ENCODE data around the gene MT4. TPM values are rescaled to one million over a fixed set of nuclear protein-coding genes. Genes with fewer than 3 reads are reported as not detected.
A peak's percentile ranks its signal among the peaks of the same experiment; 100 is the strongest.

MT4 gene
- polyA plus RNA-seq, 1 donor = not detected

GRCh38 chr16:56601325-56601724 lies 36.5 kb downstream of the MT4 start:
- DNase-seq = no peak
- Histone ChIP-seq H3K27ac (ENCODE audit: low read length) (no peak overlapping the region), H3K27me3 (ENCODE audit: control insufficient read depth, insufficient read depth, low read length) (peaks cover 12% of the 10 kb centered on the region), H3K36me3 (ENCODE audit: control insufficient read depth, insufficient read depth, low read length) (no peaks in the 10 kb centered on the region), H3K9me3 (ENCODE audit: control insufficient read depth, low read depth, low read length) (no peaks in the 10 kb centered on the region), H3K4me3 (ENCODE audit: low read length) (no peak overlapping the region), H3K4me1 (ENCODE audit: control insufficient read depth, insufficient read depth, low read length) (no peaks in the 10 kb centered on the region)
- WGBS (ENCODE audit: insufficient coverage, low lambda C conversion rate) = no CpG with 5 or more reads among the region's 9 CpGs

GRCh38 chr16:56603589-56603988 lies 38.7 kb downstream of the MT4 start:
- H3K27ac ChIP-seq (ENCODE audit: low read length) = no peak overlapping the region
- H3K4me3 ChIP-seq (ENCODE audit: low read length) = no peak overlapping the region
- peaks cover 14% of the 10 kb centered on the region for H3K4me1 ChIP-seq (ENCODE audit: control insufficient read depth, insufficient read depth, low read length)
- WGBS (ENCODE audit: insufficient coverage, low lambda C conversion rate) = no CpG with 5 or more reads among the region's 4 CpGs
- peak; percentile 52 to 62 for DNase-seq
- no peaks in the 10 kb centered on the region for H3K36me3 ChIP-seq (ENCODE audit: control insufficient read depth, insufficient read depth, low read length)
- no peaks in the 10 kb centered on the region for H3K9me3 ChIP-seq (ENCODE audit: control insufficient read depth, low read depth, low read length)
- peaks cover 12% of the 10 kb centered on the region for H3K27me3 ChIP-seq (ENCODE audit: control insufficient read depth, insufficient read depth, low read length)

- DNase-seq = no peak
- WGBS (ENCODE audit: insufficient coverage, low lambda C conversion rate) = no CpG with 5 or more reads among the region's 4 CpGs
- H3K27ac ChIP-seq (ENCODE audit: low read length) = no peak overlapping the region
Observed at GRCh38 chr16:56604966-56605365, 40.1 kb downstream of the MT4 start.

DNA sequence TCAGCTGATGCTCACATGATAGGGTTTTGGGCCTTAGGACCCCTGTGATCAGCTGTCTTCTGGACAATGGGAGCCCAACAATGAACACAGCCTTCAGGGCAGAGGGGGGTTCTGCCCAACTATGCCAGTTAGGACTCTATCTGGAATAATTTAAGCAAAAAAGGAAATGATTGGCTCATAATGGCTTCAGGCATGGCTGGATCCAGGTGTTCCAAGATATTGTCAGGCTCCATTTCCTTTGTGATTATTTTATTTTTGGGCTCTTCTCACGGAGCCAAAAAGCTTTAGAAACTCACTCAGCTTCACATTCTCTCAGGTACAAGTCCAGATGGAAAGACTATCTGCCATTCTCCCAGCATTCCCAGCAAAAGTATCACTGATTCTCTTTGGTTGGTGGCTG lies 40.6 kb downstream of the MT4 start:
- H3K4me3 ChIP-seq (ENCODE audit: low read length) = no peak overlapping the region
- no peaks in the 10 kb centered on the region for H3K36me3 ChIP-seq (ENCODE audit: control insufficient read depth, insufficient read depth, low read length)
- H3K9me3 ChIP-seq (ENCODE audit: control insufficient read depth, low read depth, low read length) = no peaks in the 10 kb centered on the region
- 100% methylated on average over 1 of the region's 1 CpG for WGBS (ENCODE audit: insufficient coverage, low lambda C conversion rate)
- no peak overlapping the region for H3K27ac ChIP-seq (ENCODE audit: low read length)
- H3K4me1 ChIP-seq (ENCODE audit: control insufficient read depth, insufficient read depth, low read length) = peaks cover 28% of the 10 kb centered on the region
- peaks cover 11% of the 10 kb centered on the region for H3K27me3 ChIP-seq (ENCODE audit: control insufficient read depth, insufficient read depth, low read length)
- DNase-seq = no peak

More at GRCh38 chr16:56604966-56605365, 40.1 kb downstream of the MT4 start:
- Histone ChIP-seq H3K4me3 (ENCODE audit: low read length) (no peak overlapping the region), H3K9me3 (ENCODE audit: control insufficient read depth, low read depth, low read length) (no peaks in the 10 kb centered on the region), H3K4me1 (ENCODE audit: control insufficient read depth, insufficient read depth, low read length) (peaks cover 23% of the 10 kb centered on the region), H3K36me3 (ENCODE audit: control insufficient read depth, insufficient read depth, low read length) (no peaks in the 10 kb centered on the region), H3K27me3 (ENCODE audit: control insufficient read depth, insufficient read depth, low read length) (peaks cover 12% of the 10 kb centered on the region)

GRCh38 chr16:56606071-56606475 lies 41.2 kb downstream of the MT4 start:
- no peak overlapping the region for H3K4me3 ChIP-seq (ENCODE audit: low read length)
- no CpG with 5 or more reads among the region's 3 CpGs for WGBS (ENCODE audit: insufficient coverage, low lambda C conversion rate)
- peaks cover 8% of the 10 kb centered on the region for H3K27me3 ChIP-seq (ENCODE audit: control insufficient read depth, insufficient read depth, low read length)
- peak overlapping the region; percentile 80 for H3K27ac ChIP-seq (ENCODE audit: low read length)
- H3K4me1 ChIP-seq (ENCODE audit: control insufficient read depth, insufficient read depth, low read length) = peaks cover 28% of the 10 kb centered on the region
- no peak for DNase-seq
- H3K9me3 ChIP-seq (ENCODE audit: control insufficient read depth, low read depth, low read length) = no peaks in the 10 kb centered on the region
- H3K36me3 ChIP-seq (ENCODE audit: control insufficient read depth, insufficient read depth, low read length) = no peaks in the 10 kb centered on the region

DNA sequence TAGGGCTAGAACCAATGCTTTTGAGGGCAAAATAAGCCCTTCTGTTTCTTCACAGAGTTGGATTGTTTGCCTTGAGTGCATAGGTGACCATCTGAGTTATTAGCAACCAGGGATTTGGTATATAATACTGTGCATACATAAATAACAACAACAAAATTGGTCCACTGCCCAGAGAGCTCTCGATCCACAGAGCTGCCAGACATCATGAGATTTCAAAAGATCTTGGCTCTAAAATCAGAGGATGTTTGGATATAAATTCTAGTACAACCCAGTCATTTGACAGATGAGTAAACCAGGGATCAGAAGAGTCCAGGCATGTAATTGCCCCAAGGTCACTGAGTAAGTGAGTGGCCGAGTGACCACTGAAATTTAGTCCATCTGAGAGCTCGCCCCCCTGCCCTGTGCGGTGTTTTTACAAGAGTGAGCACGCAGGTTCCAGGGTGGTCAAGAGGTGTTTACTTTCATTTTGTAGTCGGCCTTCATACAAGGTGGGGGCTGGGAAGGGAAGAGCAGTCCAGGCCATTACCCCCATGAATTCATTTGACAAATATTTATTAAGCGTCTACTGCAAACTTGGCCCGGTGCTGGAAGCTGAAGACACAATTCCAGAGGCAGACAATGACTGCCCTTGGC lies 41.7 kb downstream of the MT4 start:
- Histone ChIP-seq H3K27me3 (ENCODE audit: control insufficient read depth, insufficient read depth, low read length) (peaks cover 5% of the 10 kb centered on the region), H3K27ac (ENCODE audit: low read length) (peak overlapping the region; percentile 80), H3K9me3 (ENCODE audit: control insufficient read depth, low read depth, low read length) (no peaks in the 10 kb centered on the region), H3K4me1 (ENCODE audit: control insufficient read depth, insufficient read depth, low read length) (peaks cover 28% of the 10 kb centered on the region), H3K36me3 (ENCODE audit: control insufficient read depth, insufficient read depth, low read length) (no peaks in the 10 kb centered on the region), H3K4me3 (ENCODE audit: low read length) (no peak overlapping the region)
- peak in 1 of 2 donors; percentile 36 for DNase-seq
- WGBS (ENCODE audit: insufficient coverage, low lambda C conversion rate) = 83% methylated on average over 1 of the region's 8 CpGs

DNA sequence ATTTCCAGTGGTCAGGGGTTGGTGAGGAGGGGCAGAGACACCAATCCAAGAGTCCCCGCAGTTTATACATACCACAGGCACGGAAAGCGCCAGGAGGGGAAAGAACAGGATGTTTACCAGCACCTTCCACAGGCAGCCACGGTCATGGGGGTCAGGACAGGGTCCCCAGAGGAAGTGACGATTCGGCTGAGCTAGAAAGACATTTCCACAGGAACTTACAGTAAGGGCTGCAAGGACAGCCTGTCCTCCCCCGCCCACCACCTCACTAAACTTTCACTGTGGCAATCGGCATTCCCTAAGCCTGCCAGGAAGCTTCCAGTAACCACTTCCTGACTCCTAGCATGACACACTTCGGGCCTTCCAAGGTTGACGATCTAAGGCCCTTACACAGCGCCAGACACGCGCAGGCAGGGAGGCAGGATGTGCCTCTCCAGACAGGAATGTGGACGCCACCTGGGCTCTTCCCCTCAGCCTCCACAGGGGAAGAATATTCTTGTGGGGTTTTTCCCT lies 42.3 kb downstream of the MT4 start:
- no peaks in the 10 kb centered on the region for H3K9me3 ChIP-seq (ENCODE audit: control insufficient read depth, low read depth, low read length)
- H3K36me3 ChIP-seq (ENCODE audit: control insufficient read depth, insufficient read depth, low read length) = no peaks in the 10 kb centered on the region
- H3K4me3 ChIP-seq (ENCODE audit: low read length) = no peak overlapping the region
- no peaks in the 10 kb centered on the region for H3K27me3 ChIP-seq (ENCODE audit: control insufficient read depth, insufficient read depth, low read length)
- DNase-seq = peak; percentile 54 to 68
- WGBS (ENCODE audit: insufficient coverage, low lambda C conversion rate) = no CpG with 5 or more reads among the region's 14 CpGs
- peaks cover 28% of the 10 kb centered on the region for H3K4me1 ChIP-seq (ENCODE audit: control insufficient read depth, insufficient read depth, low read length)
- H3K27ac ChIP-seq (ENCODE audit: low read length) = peak overlapping the region; percentile 80

GRCh38 chr16:56607675-56608042 lies 42.8 kb downstream of the MT4 start:
- H3K36me3 ChIP-seq (ENCODE audit: control insufficient read depth, insufficient read depth, low read length) = no peaks in the 10 kb centered on the region
- H3K4me1 ChIP-seq (ENCODE audit: control insufficient read depth, insufficient read depth, low read length) = peaks cover 28% of the 10 kb centered on the region
- DNase-seq = peak in 1 of 2 donors; percentile 14
- H3K27ac ChIP-seq (ENCODE audit: low read length) = peak overlapping the region; percentile 80
- H3K27me3 ChIP-seq (ENCODE audit: control insufficient read depth, insufficient read depth, low read length) = no peaks in the 10 kb centered on the region
- no CpG with 5 or more reads among the region's 2 CpGs for WGBS (ENCODE audit: insufficient coverage, low lambda C conversion rate)
- peak overlapping the region; percentile 80 for H3K4me3 ChIP-seq (ENCODE audit: low read length)
- no peaks in the 10 kb centered on the region for H3K9me3 ChIP-seq (ENCODE audit: control insufficient read depth, low read depth, low read length)

GRCh38 chr16:56608043-56608875 lies 43.4 kb downstream of the MT4 start, which contains the start of gene MT2A:
Gene MT2A (plus strand): TSS chr16:56608584. CDS start chr16:56608656, 72 bp downstream.
- peaks cover 28% of the 10 kb centered on the region for H3K4me1 ChIP-seq (ENCODE audit: control insufficient read depth, insufficient read depth, low read length)

DNA sequence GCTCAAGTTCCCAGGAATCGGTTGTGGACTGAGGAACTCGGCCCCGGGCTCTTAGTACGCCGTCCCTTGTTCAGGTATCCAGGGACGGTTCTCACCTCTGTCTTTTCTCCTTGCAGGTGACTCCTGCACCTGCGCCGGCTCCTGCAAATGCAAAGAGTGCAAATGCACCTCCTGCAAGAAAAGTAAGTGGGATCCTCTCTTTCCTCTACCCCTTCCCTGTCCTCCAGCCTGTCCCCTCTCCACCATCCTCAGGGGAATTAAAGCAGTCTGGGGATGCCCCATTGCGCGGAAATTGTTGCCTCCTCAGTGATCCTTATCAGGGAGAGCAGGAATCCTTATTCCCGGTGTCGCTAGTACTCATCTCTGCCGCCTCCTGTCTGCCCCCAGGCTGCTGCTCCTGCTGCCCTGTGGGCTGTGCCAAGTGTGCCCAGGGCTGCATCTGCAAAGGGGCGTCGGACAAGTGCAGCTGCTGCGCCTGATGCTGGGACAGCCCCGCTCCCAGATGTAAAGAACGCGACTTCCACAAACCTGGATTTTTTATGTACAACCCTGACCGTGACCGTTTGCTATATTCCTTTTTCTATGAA lies 44.1 kb downstream of the MT4 start:
- Histone ChIP-seq H3K4me1 (ENCODE audit: control insufficient read depth, insufficient read depth, low read length) (peaks cover 28% of the 10 kb centered on the region), H3K27ac (ENCODE audit: low read length) (peak overlapping the region; percentile 71), H3K9me3 (ENCODE audit: control insufficient read depth, low read depth, low read length) (no peaks in the 10 kb centered on the region), H3K27me3 (ENCODE audit: control insufficient read depth, insufficient read depth, low read length) (no peaks in the 10 kb centered on the region), H3K36me3 (ENCODE audit: control insufficient read depth, insufficient read depth, low read length) (no peaks in the 10 kb centered on the region), H3K4me3 (ENCODE audit: low read length) (peak overlapping the region; percentile 80)
- peak in 1 of 2 donors; percentile 32 for DNase-seq
- no CpG with 5 or more reads among the region's 21 CpGs for WGBS (ENCODE audit: insufficient coverage, low lambda C conversion rate)

More at GRCh38 chr16:56608043-56608875, 43.4 kb downstream of the MT4 start, which contains the start of gene MT2A:
- no peaks in the 10 kb centered on the region for H3K36me3 ChIP-seq (ENCODE audit: control insufficient read depth, insufficient read depth, low read length)
- peak within 1 kb of the TSS; percentile 80 for H3K27ac ChIP-seq (ENCODE audit: low read length)
- no CpG with 5 or more reads among the region's 62 CpGs for WGBS (ENCODE audit: insufficient coverage, low lambda C conversion rate)
- peak; percentile 96 to 98 for DNase-seq
- H3K4me3 ChIP-seq (ENCODE audit: low read length) = peak within 1 kb of the TSS; percentile 80
- H3K9me3 ChIP-seq (ENCODE audit: control insufficient read depth, low read depth, low read length) = no peaks in the 10 kb centered on the region
- H3K27me3 ChIP-seq (ENCODE audit: control insufficient read depth, insufficient read depth, low read length) = no peaks in the 10 kb centered on the region
